Measurements from ENCODE around the gene ITGAV.

- TF ChIP-seq ZNF274 (IDR thresholded peaks at IDR 0.05; ENCODE audit: low read depth, low read length) (no peak), YY1 (IDR thresholded peaks at IDR 0.05; ENCODE audit: insufficient read depth, insufficient read length) (no peak)
Measured at GRCh38 chr2:186623084-186623483, 33.2 kb downstream of the ITGAV start.

Measured in NT2/D1 (cell line).